Stimulated activated CD4-positive, alpha-beta T cell treated with anti-CD3 and anti-CD28 coated beads, Interleukin-15, amount 100 ng/mL, for 48 hours (primary cell): ENCODE measurements around the gene CCZ1.
"Not testable (repeated sequence)": the region's sequence is repeated elsewhere in the genome, so short reads cannot be mapped to it uniquely, and the experiment has no call there.

Experiments used
- DNase-seq, 2 donors: peaks; one replicate each; pipeline ENCODE4 v3.0.0-alpha.2; 2020; ENCODE audit warnings: low read depth in 2 of 2

The CCZ1 gene

GRCh38 chr7:5908835-5909234, 10.3 kb downstream of the CCZ1 start:
- DNase-seq, result not testable (repeated sequence)

- not testable (repeated sequence) for DNase-seq
Observed at GRCh38 chr7:5916529-5916928, 18.0 kb downstream of the CCZ1 start.

- DNase-seq, result not testable (repeated sequence)
Observed at GRCh38 chr7:5924180-5924579, 25.6 kb downstream of the CCZ1 start.

GRCh38 chr7:5924630-5925029, 26.1 kb downstream of the CCZ1 start:
- DNase-seq, result not testable (repeated sequence)

- DNase-seq, result not testable (repeated sequence)
Observed at GRCh38 chr7:5926263-5926870, 27.8 kb downstream of the CCZ1 start.

- DNase-seq, result not testable (repeated sequence)
Observed at GRCh38 chr7:5930290-5930689, 31.8 kb downstream of the CCZ1 start.

GRCh38 chr7:5931250-5931649, 32.7 kb downstream of the CCZ1 start:
- DNase-seq, result not testable (repeated sequence)

GRCh38 chr7:5931905-5932644, 33.5 kb downstream of the CCZ1 start:
- not testable (repeated sequence) for DNase-seq

GRCh38 chr7:5934945-5935450, 36.5 kb downstream of the CCZ1 start:
- DNase-seq, result not testable (repeated sequence)

GRCh38 chr7:5963205-5963604, 64.7 kb downstream of the CCZ1 start:
- DNase-seq, result not testable (repeated sequence)

GRCh38 chr7:5963810-5964209, 65.3 kb downstream of the CCZ1 start:
- DNase-seq, result not testable (repeated sequence)

- not testable (repeated sequence) for DNase-seq
Observed at GRCh38 chr7:5970347-5970911, 71.9 kb downstream of the CCZ1 start, which contains the start of gene RSPH10B. RSPH10B (minus strand) TSS chr7:5970689; CDS start chr7:5967116, 3,573 bp downstream.

GRCh38 chr7:5973580-5973979, 75.0 kb downstream of the CCZ1 start:
- DNase-seq, result not testable (repeated sequence)
